GM18519 (cell line): ENCODE data around the gene NXPH4.

Source experiments
- ATAC-seq: cut with Tn5 transposase; IDR thresholded peaks from one replicate; pipeline ENCODE4 v1.9.1; 2021; ENCODE audit warnings: mild to moderate bottlenecking, moderate library complexity; ENCODE audit not compliant: unreplicated experiment, low FRiP score

The NXPH4 gene

DNA sequence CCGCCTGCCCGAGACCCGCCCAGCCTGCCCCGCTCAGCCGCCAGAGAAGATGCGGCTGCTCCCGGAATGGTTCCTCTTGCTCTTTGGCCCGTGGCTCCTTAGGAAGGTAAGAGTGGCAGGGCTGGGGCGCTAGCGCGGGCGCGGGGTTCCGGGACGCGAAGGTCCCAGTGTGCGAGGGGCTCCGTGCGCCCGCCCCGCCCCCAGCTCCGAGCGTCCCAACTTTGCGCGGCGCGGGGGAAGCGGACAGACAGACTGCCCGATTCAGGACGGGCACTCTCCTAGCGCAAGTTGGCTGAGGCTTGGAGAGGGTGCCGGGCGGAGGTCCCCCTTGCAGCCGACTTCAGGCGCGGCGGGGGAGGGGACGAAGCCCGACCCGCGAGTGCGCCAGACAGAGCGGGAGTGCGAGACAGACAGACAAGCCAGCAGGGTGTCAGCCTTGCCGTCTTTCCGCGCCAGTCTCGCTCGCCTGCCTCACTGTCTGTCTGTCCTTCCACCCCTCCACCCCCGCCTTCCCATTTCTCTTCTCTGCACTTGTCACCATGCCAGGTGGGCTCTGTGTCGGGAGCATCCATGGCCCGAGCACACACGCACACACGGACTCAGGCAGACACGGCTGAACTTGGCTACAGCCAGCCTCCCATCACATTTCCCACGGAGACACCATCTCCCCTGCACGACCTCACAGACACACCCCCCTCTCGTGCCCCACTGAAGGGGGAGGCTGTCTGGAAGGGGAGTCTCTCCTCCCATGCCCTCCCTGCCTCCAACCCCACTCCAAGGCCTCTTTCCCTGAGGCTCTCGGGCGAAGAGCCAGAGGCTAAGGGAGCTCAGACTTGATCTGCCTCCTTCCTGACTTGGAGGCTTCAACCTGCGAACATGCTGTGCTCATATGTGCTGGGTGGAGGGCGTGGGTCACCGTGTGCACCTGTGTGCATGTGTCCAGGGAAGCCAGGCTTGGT is 606 bp downstream of the NXPH4 start:
- no peak for ATAC-seq

DNA sequence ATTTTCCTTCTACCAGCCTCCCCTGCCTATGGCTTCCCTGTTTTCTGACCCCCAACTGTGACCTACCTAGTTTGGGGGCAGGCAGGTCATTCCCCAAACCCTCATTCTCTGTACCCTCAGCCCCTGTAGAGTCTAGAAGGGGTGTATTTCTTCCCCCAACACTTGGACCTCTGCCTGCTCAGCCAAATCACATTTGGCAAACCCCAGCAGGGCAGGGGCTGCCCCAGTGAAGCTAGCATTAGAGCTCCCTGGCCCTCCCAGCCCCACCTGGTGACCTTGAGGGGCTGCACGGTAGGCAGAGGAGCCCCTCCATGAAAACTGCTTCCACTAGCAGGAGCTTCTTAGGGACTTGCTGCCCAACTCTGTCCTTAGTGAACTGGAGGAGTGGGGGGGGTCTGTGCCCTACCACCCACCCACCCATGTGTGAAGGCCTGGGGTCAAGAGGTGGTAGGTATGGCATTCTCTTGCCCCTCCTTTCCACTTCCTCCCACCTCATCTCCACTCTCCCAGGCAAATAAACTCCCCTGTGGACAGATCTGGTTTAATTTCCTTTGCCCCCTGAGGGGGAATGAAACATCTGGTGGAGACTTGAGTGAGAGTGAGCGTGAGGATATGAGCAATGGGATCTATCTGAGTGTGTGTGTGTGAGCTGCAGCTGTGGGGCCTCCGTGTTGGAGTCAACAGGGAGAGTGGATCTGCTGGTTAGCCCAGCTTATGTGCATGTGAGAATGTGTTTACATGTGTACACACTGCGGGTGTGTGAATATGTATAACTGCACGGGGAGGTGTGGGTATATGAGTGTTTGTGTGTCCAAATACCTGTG is 1.6 kb downstream of the NXPH4 start:
- no peak for ATAC-seq

DNA sequence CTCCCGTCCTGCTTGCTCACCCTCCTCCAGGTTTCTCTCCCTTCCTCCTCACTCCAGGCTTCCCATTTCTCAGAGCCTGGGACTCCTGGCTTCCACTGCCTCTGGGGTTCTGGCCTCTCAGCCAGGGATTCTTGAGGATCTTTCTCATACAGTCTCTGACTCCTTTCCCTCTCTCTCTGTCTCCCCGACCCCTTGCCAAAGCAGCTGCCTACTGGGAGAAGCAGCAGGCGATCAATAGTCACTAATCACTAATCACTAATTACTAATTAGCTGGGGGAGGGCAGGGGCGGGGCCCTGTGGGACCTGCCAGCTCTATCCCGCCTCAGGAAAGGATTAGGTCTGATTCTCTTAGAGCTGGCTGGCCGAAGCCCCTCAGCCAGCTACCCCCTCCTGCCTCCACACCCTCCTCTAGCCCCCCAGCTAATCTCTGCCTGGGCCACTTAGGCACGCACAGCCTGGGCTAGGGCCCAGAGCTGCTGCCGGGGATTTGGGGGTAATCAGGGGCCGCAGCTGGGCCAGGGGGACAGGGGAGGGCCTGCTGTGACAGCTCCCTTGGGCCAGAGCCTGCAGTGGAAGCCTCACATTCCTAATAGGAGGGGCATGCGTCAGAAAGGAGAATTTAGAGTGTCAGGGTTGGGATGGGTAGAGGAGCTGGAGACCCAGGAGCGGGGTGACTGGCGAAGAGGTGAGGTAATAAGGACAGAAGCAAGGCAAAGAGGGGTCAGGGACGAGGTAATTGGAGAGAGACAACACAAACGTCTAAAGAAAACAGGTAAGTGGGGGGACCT is 2.8 kb downstream of the NXPH4 start:
- no peak for ATAC-seq

DNA sequence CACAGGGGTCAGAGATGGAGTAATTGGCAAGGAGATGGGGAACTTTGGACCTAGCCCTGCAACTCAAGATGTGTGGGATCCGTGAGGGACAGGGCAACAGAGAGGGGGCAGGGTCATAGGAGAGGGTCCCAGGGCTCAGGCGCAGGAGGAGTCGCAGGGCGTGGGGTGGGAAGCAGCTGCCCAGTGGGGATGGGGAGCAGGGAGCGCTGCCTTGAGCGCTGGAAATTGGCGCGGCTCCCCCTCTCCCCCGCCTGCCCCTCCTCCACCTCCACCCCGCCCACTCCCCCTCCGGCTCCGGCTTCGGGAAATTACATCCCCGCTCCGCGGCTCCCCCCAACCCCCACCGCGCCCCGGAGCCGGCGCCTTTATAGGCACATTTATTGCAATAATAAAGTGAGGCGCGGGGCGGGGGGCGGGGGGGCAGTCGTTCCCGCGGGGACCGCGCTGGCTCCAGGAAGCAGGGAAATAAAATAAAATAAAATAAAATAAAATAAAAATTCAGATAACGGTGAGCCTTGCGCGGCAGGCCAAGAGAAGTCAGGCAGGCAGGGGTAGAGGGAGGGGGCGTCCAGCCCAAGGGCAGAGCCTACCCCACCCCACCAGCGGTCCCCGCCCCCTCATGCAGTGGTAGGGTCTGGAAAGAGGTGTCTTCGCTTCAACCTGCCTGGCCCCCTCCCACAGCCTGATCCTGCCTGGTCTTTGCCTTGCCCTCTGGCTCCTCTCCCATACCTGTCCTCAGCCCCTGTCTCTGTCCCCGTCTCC is 3.6 kb downstream of the NXPH4 start:
- no peak for ATAC-seq

DNA sequence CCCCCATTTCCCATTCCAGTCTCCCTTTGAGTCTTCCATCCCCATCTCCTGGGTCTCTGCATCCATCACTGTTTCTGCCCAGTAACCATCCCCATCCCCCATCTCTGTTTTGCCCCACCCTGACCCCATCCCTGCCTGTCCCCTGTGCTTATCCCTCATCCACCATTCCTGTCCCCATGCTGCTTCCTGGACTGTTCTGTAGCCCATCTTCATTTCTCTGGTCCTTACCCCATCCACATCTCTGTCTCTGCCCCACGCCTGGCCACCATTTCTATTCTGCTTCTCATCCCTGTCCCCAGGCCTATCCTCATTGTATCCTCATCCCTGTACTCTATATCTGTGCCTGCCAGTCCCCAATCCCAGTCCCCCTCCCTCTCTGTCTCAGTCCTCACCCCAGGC is 4.2 kb downstream of the NXPH4 start:
- ATAC-seq, result no peak

DNA sequence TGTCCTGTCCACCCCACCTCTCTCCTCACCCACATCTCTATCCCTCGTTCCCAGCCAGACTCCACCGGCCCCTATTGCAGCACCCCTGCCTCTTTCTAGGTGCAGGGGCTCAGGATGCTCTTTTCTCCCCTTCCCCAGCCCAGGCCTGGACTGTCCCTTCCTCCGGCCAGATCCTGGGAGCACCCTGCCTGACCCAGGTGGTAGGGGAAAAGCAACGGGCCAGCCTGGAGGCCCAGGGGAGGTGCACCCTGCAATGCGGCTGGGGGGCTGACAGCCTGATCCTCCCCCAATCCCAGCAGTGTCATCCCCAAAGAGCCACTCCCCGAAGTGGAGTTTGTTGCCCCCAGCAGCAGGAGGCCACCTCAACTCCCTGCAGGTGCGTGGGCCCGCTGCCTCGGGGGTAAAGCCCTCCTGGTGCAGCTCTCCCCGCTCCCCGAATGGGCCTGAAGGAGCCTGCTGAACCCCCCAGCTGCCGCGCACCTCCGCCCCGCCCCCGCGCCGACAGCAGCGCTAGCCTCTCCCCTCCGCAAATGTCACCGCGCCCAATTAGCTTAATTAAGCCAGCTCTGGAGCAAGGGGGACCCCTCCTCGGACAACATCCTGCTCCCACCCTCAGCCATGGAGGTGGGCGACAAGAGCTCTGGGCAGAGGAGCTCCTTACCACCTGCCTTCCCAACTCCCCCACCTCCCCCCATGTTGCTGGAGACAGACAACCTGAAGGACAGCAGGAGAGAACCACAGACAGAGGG is 4.7 kb downstream of the NXPH4 start:
- ATAC-seq, result no peak

DNA sequence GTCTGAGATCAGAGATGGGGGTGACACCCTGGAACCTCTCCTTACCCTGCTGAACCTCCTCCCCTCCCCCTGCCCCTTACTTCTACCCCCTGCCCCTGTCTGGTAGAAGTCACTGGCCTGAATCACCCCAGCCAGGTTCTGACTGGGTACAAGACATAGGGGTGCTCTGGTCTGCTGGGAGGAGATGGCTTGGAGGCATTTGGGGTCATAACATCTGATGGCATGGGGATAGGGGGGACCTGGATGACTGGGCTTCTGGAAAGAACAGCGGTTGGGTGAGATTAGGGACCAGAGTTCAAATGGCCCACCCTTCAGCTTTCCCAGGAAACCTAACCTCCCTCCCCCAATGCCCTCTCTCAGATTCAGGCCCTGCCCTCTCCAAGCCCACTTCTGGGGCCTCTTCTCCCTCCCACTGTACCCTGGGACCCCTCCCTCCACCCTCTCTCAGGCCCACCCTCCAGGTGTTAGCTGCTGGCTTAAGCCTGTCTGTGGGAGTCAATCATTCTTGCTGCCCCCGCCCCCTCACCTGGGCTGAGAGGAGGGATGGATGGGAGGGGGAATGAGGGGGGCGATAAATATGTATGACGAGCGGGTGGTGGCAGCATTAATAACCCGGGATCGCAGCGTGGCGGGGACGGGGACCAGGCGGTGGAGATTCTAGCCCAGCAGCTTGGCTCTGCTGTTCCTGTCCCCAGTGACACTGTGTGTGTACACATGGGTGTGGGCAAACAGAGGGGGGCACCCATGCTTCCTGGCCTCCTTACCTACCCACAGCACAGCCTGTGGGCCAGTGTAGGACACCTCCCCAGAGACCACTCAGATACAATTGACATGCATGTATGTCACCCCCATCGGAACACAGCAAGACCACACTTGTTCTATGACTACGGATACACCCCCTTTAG is 5.9 kb downstream of the NXPH4 start:
- ATAC-seq, result no peak

DNA sequence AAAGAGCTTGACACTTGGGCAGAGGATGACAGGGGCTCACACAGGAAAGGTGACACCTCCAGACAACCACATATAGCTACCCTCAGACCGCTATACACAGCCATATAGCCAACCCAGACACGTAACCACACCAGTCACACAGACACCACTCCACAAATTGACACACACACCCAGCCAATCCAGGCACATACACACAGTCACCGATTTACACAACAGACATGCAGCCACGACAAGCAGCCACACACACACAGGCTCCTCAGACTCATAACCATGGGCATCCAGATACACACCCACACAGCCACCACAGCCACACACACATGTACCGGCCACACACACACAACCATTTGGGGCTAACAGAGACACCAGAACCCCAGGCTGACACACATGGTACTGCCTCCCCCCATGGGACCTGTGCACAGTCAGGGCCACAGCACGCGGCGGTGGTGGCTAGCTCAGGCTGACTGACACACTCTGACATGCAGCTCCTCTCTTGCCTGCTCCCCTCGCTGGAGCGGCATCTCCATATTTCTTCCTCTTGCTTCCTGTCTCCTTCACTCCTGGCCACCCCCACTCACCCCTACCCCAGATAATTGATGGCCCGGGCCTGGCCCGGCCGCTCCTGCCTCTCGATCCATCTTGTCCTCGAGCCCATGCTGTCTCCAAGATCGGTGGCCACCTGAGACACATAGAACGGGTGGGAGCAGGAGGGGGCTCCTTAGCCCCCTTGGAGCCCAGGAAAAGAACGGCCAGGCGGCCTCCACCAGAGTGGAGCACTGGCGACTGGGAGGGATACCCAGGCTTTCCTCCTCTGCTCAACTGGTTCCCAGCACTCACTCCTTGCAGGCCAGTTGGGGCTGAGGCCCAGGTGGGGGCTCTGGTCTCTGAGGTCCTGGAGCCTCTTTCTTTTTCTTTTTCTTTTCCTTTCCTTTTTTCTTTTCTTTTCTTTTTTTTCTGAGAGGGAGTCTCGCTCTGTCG is 6.9 kb downstream of the NXPH4 start:
- no peak for ATAC-seq

DNA sequence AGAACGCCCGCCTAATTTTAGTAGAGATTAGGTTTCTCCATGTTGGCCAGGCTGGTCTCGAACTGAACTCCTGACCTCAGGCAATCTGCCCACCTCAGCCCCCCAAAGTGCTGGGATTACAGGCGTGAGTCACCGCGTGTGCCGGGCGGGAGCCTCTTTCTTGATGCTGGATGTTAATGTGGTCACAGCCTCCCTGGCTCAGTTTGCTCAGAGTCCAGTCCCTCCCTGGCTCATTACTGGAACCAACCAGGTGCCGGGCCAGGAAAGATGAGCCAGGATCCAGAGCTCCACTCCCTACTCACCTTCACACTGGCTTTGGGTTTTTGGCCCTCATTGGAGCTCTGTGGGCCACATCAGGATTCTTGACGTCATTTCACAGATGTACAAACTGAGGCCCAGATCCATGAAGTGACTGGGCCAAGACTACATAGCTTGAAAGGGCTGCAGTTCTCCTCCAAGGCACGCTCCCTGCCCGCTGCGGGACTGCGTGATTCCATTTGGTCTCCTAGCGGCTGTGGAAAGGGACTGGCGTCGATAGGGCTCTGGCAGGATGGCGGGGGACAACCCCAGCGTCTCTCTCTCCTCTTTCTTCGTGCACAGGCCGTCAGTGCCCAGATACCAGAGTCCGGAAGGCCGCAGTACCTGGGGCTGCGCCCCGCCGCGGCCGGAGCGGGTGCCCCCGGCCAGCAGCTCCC is 7.8 kb downstream of the NXPH4 start:
- ATAC-seq, result no peak

DNA sequence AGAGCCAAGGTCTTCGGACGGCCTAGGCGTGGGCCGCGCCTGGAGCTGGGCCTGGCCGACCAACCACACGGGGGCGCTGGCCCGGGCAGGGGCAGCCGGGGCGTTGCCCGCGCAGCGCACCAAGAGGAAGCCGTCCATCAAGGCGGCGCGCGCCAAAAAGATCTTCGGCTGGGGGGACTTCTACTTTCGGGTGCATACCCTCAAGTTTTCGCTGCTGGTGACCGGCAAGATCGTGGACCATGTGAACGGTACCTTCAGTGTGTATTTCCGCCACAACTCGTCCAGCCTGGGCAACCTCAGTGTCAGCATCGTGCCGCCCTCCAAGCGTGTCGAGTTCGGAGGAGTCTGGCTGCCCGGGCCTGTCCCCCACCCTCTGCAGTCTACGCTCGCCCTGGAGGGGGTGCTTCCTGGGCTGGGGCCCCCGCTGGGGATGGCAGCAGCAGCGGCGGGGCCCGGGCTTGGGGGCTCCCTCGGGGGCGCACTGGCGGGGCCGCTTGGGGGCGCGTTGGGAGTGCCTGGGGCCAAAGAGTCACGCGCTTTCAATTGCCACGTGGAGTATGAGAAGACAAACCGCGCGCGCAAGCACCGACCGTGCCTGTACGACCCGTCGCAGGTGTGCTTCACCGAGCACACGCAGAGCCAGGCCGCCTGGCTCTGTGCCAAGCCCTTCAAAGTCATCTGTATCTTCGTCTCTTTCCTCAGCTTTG is 8.5 kb downstream of the NXPH4 start:
- ATAC-seq, result no peak

DNA sequence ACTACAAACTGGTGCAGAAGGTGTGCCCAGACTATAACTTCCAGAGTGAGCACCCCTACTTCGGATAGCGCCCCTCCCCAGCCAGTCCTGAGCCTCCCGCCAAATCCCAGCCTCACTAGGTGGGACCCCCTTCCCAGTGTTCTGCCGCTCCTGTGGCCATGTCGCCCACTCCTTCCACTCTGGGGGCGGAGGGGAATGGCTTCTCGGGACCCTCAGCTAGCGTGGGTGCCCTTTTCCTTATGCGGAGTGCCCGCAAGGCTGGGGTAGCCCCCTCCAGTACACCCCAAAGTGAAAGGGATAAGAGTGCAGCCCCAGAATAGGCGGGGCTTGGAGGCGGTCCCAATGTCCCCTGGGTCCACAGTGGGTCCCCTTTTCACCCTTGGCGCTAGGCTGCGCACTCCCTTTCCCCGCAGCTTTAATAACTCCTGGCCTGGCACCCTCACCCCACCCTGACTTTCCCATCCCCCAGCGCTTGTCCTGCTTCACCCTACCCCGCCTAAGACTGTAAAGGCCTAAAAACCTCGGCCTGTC is 9.2 kb downstream of the NXPH4 start:
- ATAC-seq, result no peak

DNA sequence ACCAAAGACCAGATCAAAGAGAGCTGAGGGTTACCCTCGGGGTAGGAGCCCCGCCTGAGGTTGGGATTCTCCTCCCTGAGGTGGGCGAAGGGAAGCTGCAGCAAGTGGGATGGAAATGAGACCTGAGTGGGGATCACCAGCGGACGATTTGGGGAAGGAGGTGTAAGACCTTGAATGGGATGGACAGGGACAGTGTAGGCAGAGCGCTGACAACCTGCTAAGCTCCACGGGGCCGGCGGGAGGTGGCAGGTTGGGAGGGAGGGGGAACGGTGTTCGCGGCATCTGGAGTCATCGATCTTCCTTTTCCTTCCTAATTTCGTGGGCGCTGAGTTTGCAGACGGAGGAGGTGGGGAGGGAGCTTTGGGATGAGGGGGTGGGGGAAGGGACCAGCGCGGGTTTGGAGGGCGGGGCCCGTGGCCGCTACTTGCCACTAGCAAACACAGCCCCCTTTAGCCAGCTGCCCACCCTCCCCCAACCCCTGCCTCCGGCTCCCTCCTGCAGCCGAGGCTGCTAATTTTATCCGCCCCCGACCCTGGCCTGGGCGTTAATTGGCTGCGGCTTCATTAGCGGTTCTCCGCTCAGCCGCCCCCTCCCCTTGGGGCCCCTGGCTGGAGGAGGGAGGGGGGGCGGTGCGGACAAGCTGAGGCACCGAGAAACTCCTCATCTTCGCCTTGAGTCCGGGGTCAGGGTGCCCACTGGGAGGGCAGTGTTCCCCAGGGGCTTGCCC is 10.2 kb downstream of the NXPH4 start:
- no peak for ATAC-seq

DNA sequence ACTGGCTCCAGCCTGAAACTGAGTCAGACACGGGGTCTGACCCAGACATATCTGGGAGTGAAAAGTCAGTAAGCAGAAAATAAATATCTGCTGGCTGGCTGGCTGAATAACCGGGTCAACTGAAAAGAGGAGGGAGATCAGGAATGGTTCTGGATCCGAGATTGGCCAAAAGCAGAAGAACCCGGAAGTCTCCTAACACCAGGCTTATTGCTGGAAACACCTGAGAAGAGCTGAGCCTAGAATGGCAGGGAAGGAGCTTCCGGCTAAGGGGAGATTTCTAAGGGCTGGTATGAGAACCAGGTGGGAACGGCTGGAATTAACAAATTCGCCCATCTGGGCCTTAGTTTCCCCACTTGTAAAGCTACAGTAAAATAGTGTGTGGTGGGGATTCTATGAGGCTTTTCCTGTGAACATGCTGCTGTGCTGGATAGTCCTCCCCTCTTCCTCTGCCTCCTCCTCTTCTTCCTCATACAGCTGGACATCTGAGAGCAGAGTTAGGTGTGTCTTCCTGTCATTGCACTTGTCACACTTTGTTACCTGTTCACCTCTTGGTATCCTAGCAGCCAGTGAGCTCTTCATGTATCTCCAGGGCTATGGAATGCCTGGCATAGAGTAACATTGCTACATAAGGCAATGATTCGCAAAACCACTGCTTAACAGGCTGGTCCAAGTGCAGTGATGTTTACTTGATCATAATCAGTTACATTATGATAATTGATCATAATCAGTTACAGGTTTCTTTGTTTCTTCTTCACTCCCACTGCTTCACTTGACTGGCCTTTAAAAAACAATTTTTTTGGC is 10.9 kb downstream of the NXPH4 start:
- no peak for ATAC-seq

DNA sequence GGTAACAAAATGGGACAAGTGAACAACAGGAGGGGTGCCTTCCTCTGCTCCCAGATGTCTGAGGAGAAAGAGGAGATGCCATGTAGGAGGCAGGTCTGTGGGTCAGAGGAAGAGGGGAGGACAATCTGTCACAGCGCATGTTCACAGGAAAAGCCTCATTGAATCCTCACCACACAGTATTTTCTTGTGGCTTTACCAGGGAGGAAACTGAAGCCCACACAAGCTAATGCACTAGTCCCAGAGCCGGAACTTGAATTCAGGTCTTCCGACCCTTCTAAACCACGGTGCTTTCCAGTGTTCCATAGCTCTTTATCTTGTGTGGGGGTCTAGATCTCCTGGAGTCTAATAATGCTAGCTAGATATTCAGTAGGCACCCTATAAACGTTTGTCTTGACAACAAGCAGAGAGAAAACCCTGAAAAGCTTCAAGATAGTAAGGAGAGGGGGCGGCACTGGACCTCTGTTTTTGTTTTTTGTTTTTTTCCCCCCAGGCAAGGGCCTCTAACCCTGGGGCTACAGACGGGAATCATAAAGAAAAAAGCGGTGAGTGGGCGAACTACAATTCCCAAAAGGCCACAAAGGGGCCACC is 12.5 kb downstream of the NXPH4 start:
- ATAC-seq, result no peak
